DMS53 (cell line): ENCODE data around the gene FOXN3.
"Not testable (repeated sequence)": the region's sequence is repeated elsewhere in the genome, so short reads cannot be mapped to it uniquely, and the experiment has no call there.

Experiments used
- DNase-seq: peaks from one replicate; lab custom pipeline; 2025; lab: John Stamatoyannopoulos, UW

The FOXN3 gene

DNA sequence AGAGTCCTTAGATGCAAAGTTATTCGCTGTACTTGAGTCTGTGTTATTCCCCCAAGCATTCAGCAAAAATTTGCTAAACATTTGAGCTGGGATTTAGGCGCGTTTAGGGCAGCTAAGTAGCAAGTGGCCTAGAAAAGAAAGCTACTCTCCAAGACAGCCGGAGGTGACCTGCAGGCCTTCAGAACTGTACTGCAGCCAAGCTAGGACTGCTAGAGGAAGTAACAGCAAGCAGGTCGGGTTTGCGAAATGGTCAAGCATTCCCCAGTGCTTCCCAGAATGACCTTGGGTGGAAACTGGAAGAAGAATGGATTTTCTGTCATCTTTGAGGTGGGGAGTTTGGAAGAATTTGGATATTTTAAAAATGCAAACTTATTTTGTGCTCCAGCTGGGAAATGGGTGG, 287.5 kb downstream of the FOXN3 start:
- no peak for DNase-seq

DNA sequence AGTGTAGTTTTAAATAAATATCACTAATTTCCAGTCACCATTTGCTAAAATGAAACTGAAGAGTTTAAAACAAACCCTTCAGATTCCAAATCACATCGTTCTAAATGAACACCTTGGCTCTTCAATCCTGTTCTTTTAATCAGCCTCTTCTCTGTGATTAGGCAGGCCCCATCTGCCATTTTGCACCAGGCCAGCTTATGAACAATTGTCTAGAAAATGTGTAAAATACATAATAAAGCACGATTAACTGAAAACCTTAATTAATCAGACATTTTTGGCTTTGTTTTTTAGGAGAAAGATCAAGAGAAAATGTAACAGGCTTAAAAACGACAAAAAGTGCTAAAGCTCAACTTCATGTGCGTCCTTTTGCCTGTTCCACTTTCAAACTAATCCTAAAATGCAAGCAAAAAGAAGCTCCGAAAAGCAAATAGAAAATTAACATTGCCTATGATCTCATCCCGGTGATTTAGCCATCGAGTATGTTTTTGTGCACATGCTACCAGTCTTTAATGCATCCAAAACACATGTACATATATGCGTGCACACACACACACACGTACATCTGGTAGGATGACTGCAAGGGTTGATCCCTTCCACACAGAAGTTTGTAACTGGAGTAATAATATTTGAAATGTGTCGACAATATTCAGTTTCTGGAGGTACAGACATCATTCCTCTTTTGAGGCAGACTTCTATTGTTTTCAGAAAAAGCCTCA, 288.6 kb downstream of the FOXN3 start:
- DNase-seq: no peak

DNA sequence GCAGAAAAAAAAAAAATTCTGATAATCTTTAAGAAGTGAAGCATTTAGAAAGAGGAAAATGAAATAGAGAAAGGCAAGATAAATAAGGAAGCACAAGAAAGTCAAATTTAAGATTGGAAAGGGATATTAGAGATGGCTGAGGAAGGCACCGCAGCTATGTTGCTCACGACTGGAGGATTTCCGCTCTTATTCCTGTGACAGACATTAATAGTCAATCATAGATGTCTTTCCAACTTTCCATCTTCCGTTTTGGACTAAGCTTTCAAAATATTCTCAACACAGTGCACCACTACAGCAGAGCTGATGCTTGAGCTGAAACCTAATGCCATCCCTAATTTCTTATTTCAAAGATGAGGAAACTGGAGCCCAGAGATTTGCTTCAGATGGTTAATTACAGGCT, 290.6 kb downstream of the FOXN3 start:
- no peak for DNase-seq

DNA sequence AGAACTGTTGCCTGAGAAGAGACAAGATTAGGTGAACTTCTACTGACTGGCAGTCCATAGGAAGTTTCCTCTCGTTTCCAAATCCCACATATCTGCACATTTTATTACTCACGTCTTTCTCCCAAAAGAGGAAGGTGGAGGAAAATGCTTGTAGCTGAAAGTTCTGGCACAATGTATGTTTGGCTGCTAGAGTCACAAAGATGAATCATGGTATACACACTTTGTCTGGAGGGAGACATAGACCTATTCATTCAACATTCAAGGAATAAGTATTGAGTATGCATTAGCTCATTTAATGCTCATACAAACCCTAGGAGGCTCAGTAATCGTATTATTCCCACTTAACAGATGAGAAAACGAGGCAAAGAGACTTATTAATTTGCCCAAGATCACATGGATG, 291.8 kb downstream of the FOXN3 start:
- no peak for DNase-seq

DNA sequence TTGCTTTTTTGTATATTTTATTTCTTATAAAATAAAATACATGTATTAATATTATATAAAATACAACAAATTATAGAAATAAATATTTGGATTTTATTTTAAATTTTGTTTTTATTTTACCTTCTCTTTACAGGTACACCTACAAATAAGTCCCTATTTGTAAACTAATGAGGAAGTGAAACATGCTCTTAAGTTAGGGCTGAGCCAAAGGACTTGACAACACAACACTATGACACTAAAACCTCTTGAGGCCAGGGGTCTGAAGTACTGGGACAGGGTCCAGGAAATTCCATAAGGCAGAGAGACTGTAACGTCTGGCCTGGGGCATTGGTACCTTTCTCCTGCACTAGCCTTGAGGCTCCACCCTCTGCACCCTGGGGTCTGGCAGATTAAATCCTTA, 293.2 kb downstream of the FOXN3 start:
- DNase-seq: no peak

DNA sequence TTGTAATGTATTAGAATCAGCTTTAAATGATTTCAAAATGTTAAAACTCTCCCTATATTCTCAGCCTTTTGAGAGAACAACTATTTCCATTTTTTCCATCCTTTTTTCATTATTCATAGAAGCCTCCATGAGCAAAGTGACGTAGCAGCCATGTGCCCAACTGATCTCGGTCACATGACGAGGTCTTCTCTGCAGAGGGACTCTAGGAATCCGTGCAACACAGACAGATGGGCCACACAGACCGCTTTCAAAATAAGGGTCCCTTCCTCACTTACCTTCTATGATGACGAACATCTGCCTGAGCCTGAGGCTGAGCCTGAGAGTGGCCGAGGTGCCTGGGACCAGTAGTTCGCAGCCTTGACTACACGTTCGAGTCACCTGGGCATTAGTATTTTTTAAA, 293.8 kb downstream of the FOXN3 start:
- DNase-seq: no peak

DNA sequence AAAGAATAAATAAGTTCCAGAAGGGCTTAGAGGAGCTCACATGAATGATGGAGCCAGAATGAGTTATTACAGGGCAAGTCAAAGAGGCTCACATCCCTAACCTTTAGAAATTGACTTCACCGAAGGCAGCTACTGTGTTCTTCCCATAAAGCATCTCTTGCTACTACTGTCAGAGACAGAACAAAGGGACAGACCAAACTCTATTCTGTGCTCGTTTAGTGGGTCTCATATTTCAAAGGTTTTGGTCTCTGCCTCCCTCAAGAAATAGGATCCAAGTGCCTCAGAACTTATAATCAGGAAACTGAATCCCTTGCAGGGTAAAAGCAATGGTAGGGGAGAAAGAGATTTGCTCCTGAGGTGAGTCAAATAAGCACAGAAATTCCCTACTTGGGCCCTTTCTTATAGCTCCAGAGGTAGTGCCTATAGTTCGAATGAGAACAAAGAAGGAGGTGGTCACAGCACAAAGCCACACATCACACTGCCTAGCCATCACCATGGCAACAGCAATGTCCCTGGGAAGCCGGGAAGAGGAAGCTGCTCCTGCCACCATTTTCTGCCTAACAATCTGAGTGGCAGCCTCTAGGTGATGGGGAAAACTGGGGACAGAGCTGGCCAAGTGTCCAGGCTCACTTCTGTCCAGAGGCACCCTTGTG, 294.9 kb downstream of the FOXN3 start:
- DNase-seq: peak; percentile 41

DNA sequence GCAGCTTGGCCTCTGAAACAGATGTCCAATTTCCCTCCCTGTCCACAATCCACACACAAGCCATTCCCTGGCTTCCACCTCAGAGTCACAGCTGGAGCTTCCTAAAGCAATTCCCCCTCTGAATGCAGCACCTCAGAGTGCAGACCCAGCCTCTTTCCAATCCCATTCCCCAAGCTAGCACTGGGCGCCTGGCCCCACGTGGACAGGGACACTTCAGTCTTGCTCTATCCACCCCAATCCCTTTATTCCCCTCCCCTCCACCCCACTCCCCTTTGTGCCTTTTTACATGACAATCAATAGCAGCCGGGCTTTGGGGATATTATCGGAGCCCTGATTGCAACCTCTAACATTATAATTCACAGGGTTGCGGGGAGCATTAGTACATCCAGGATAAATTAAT, 300.0 kb downstream of the FOXN3 start:
- DNase-seq: no peak

DNA sequence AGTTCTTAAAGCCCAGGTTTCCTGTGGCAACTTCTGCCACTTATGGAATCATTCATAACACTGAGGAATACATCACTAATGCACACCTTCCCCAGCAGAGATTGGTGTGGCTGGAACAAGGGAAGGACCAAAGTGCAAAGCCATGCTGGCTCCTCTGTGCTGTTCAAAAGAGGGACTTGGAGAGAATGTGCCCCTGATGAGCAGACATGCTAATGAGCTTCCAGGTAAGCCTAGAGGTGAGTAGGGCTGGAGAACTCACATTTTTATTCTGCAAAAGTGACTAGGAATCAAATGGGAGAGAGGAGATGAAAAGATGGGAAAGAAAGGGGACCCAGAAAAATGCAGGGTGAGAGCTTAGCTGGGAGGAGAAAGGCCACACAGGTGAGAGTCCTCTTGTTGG, 302.9 kb downstream of the FOXN3 start:
- no peak for DNase-seq

DNA sequence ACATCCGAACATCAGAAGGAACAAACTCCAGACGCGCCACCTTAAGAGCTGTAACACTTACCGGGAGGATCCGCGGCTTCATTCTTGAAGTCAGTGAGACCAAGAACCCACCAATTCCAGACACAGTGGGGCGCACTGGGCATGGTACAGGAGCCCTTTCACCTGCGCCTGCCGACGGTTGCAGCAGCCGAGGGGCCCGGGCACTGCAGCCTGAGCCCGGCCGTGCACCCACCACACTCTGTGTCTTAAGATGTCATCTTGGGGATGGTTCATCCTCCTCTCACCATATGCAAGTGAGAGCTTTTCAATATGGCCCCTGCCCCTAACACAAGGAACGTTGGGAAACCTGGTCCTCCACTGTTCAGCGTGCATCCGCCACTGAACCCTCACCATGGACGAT, 304.3 kb downstream of the FOXN3 start:
- DNase-seq: no peak

DNA sequence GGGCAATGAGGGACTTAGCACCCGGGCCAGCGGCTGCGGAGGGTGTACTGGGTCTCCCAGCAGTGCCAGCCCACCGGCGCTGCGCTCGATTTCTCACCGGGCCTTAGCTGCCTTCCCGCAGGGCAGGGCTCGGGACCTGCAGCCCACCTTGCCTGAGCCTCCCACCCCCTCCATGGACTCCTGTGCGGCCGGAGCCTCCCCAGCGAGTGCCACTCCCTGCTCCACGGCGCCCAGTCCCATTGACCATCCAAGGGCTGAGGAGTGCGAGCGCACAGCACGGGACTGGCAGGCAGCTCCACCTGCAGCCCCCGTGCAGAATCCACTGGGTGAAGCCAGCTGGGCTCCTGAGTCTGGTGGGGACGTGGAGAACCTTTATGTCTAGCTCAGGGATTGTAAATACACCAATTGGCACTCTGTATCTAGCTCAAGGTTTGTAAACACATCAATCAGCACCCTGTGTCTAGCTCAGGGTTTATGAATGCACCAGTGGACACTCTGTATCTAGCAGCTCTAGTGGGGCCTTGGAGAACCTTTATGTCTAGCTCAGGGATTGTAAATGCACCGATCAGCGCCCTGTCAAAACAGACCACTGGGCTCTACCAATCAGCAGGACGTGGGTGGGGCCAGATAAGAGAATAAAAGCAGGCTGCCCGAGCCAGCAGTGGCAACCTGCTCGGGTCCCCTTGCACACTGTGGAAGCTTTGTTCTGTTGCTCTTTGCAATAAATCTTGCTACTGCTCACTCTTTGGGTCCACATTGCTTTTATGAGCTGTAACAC, 305.1 kb downstream of the FOXN3 start:
- not testable (repeated sequence) for DNase-seq

DNA sequence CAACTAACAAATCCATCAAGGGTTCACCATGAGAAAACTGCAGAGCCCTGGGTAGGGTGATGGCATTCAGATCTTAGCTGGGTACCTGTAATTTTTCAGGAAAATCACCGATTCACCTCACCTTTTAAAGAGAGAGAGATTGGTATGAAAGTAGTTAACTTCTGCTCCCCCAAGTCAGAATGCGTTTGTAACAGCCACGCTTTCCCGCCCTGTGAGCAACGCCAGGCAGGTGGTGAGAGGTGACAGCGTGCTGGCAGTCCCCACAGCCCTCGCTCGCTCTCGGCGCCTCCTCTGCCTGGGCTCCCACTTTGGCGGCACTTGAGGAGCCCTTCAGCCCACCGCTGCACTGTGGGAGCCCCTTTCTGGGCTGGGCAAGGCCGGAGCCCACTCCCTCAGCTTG, 305.8 kb downstream of the FOXN3 start:
- not testable (repeated sequence) for DNase-seq

DNA sequence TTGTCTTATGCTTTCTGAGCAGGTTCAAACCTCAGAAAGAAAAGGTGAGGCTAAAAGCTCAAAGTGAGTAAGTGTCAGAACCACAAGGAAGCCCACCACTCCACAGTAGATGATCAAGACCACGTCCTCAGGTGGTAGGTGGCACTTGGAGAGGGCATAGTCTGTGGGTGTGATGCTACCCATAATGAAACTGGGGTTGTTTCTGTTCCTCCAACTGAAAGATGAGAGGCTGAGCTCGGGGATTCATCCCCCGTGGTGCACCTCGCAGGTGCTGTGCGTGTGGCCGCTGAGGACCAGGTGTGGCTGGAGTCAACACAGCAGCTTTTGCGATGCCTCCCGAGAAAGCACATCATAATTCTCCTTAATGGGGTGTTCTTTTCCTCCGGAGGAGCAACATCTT, 306.9 kb downstream of the FOXN3 start:
- no peak for DNase-seq

DNA sequence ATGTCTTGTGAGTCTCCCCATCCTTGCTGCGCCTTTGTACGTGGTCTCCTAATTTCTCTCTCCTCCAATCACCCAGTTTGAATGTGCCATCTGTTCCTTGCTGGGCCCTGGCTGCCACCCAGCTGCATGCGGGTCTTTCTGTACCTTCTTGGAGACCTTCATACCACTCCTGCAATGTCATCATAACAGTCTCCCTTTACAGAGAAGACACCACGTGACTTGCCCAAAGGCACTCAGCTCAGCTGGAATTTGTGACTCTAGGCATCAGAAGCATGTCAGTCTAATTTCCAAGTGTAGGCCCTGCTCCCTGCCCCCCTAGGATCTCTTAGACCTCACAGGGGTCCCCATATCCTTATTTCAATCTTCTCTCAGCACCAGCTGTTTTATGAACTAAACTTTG, 308.4 kb downstream of the FOXN3 start:
- DNase-seq: no peak

DNA sequence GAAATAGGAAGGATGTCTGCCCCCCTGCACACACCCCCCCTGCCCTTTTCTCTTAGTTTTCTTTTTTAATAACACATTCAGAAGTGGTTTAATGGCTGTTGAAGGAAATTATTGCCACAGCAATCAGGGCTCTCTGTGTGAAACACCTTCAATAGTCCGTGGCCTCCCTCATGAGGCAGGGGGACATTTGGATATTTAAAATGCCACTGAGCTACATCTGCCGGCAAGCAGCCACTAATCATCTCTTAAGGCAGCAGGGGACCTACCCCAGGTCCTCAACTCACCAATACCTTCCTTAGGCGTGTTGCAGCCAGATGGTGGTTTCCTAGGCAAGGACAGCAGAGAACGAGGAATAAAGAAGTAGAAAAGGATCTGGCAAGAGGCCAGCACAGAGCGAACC, 309.4 kb downstream of the FOXN3 start:
- DNase-seq: no peak
